Stomach (tissue), 4 donors: ENCODE measurements around the gene IFIT3.

Experiments used
- POLR2AphosphoS5 ChIP-seq, 3 donors: sonication (generic); formaldehyde crosslinking; IDR thresholded peaks; one replicate each; pipeline ENCODE4 v1.6.1; 2016; ENCODE audit warnings: antibody characterized with exemption in 3 of 3
- TF ChIP-seq, protein P1 (sequence below), 7 experiments: fragments of 450-650 bp in 4 of 7; fragments of 200-600 bp in 3 of 7; sonication (generic) in 3 of 7; IDR thresholded peaks; one replicate each; pipeline ENCODE4 v1.5.1; 2016 to 2019; ENCODE audit warnings: antibody characterized with exemption in 7 of 7, control low read depth in 2 of 7, mild to moderate bottlenecking in 1 of 7

DNA sequence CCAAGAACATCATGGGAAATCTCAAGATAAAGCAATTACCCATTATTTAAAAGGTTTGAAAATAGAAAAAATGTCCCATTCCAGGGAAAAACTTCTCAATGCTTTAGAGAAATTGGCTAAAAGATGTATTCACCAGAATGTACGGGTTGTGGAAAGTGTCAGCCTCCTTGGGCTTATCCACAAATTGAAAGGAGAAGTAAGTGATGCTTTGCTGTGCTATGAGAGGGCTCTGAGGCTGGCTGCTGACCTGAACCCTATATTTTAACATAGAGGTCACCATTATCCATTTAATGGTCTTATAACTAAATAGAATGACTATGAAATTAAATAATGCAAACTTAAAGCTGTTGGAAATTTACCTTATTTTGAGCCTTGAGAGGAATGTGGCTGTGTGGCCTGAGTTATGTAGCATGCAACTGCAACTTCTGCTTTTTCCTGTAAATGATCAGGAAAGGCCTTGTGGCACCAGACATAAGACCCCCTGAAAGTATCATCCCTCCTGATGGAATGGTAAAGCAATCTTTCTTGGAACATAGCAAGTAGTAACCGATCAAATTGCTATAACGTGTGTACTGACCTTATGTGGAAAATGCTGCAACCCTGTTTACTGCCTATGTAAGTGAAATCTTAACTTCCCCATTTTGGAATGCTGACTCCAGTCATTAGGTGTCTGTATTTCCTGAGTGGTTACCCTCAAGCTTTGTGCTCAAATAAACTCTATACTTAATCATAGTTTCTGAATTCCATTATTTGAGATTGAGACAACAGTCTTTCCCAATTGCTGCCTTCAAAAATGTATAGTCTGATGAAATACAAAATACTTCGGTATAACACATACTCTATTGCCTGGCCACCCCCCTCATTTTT is 56.9 kb downstream of the IFIT3 start:
- TF ChIP-seq POLR2AphosphoS5 (IDR thresholded peaks at IDR 0.05) = no peak
- TF ChIP-seq, protein P1, sequence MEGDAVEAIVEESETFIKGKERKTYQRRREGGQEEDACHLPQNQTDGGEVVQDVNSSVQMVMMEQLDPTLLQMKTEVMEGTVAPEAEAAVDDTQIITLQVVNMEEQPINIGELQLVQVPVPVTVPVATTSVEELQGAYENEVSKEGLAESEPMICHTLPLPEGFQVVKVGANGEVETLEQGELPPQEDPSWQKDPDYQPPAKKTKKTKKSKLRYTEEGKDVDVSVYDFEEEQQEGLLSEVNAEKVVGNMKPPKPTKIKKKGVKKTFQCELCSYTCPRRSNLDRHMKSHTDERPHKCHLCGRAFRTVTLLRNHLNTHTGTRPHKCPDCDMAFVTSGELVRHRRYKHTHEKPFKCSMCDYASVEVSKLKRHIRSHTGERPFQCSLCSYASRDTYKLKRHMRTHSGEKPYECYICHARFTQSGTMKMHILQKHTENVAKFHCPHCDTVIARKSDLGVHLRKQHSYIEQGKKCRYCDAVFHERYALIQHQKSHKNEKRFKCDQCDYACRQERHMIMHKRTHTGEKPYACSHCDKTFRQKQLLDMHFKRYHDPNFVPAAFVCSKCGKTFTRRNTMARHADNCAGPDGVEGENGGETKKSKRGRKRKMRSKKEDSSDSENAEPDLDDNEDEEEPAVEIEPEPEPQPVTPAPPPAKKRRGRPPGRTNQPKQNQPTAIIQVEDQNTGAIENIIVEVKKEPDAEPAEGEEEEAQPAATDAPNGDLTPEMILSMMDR (IDR thresholded peaks at IDR 0.05) = no peak
